Measurements from ENCODE around the gene LRP5. TPM values are rescaled to one million over a fixed set of nuclear protein-coding genes. Genes with fewer than 3 reads are reported as not detected.
A peak's percentile ranks its signal among the peaks of the same experiment; 100 is the strongest.
"Not testable (repeated sequence)": the region's sequence is repeated elsewhere in the genome, so short reads cannot be mapped to it uniquely, and the experiment has no call there.

LRP5 gene
- polyA plus RNA-seq, 6 donors from 2014 or later: 0.04 to 0.88 (median 0.56) TPM; not detected in 1

DNA sequence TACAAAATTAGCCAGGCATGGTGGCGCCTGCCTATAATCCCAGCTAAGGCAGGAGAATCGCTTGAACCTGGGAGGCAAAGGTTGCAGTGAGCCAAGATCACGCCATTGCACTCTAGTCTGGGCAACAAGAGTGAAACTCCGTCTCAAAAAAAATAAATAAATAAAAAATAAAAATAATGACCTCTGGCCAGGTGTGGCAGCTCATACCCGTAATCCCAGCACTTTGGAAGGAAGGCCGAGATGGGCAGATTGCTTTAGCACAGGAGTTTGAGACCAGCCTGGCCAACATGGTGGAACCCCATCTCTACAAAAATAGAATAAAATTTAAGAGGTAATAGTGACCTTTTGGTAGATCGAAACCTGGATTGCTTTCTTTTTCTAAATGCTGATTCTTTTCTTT is 88.2 kb downstream of the LRP5 start:
- not testable (repeated sequence) for DNase-seq; H3K27me3 Mint-ChIP-seq; H3K36me3 Mint-ChIP-seq; H3K4me3 Mint-ChIP-seq; ATAC-seq (ENCODE audit: low read depth in 2 of 2); H3K4me1 Mint-ChIP-seq; H3K9me3 Mint-ChIP-seq
- H3K27ac Mint-ChIP-seq: peak overlapping the region in 1 of 6 donors; percentile 74

DNA sequence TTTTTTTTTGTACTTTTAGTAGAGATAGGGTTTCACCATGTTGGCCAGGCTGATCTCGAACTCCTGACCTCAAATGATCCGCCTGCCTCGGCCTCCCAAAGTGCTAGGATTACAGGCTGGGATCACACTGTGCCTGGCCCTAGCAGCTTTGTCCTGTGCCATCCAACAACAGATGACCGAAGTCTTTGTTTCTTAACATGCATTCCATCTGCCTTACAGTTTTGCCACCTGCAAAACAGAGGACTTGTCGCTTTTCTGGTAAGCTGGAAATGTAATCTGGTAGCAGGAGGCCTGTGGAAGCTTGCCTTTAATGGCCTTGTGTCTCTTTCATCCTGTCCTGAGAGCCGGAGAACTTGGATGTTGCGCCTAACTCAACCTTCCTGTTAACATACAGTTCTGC is 89.5 kb downstream of the LRP5 start:
- Mint-ChIP-seq H3K27me3 (no peaks in the 10 kb centered on the region), H3K27ac (peak overlapping the region in 1 of 6 donors; percentile 34), H3K36me3 (no peaks in the 10 kb centered on the region), H3K4me1 (peaks cover 0 to 4% (median 3%) of the 10 kb centered on the region in 3 donors), H3K9me3 (no peaks in the 10 kb centered on the region), H3K4me3 (no peak overlapping the region)
- DNase-seq (no peak), ATAC-seq (ENCODE audit: low read depth in 2 of 2) (no peak)

DNA sequence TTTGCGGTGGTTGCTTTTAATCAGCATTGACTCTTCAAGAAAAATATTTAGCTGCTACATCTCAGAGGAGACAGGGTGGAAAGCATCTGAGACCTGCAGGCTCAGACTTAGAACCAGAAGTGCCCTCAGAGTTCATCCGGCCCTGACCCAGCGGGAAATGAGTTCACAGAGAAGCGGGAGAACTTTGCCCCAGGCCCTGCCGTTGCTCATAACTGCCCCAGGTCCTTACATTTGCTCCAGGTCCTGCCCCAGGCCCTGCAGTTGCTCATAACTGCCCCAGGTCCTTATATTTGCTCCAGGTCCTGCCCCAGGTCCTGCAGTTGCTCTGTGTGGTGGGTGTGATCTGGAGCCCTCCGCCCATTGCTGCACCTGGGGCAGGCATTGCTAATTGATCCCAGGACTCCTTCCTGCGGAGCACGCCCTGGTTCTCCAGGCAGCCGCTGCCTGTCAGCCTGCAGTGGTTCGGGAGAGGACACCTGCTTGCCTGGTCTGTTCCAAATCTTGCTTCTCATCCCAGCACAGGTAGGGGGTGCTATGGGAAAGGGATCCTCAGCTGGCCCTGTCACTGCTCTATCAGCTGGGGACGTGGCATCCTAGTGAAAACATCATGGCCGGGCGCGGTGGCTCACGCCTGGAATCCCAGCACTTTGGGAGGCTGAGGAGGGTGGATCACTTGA is 90.1 kb downstream of the LRP5 start:
- ATAC-seq (ENCODE audit: low read depth in 2 of 2): no peak
- H3K9me3 Mint-ChIP-seq: no peaks in the 10 kb centered on the region

DNA sequence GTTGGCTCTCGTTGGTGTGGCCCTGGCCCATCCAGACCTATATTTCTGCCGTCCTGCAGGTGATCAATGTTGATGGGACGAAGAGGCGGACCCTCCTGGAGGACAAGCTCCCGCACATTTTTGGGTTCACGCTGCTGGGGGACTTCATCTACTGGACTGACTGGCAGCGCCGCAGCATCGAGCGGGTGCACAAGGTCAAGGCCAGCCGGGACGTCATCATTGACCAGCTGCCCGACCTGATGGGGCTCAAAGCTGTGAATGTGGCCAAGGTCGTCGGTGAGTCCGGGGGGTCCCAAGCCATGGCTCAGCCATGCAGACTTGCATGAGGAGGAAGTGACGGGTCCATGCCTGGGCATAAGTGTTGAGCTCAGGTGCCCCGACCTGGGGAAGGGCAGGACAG is 91.0 kb downstream of the LRP5 start:
- Mint-ChIP-seq H3K36me3 (no peaks in the 10 kb centered on the region), H3K27me3 (no peaks in the 10 kb centered on the region), H3K4me3 (no peak overlapping the region), H3K27ac (peak overlapping the region in 1 of 6 donors; percentile 38), H3K9me3 (no peaks in the 10 kb centered on the region), H3K4me1 (peaks cover 0 to 2% (median 0%) of the 10 kb centered on the region in 3 donors)
- ATAC-seq (ENCODE audit: low read depth in 2 of 2) (no peak), DNase-seq (no peak)

More for the DNA sequence above, 90.1 kb downstream of the LRP5 start:
- no peaks in the 10 kb centered on the region for H3K36me3 Mint-ChIP-seq
- H3K27ac Mint-ChIP-seq: peak overlapping the region in 1 of 6 donors; percentile 44
- H3K4me3 Mint-ChIP-seq: no peak overlapping the region
- H3K27me3 Mint-ChIP-seq: no peaks in the 10 kb centered on the region
- DNase-seq: no peak
- H3K4me1 Mint-ChIP-seq: peaks cover 0 to 4% (median 3%) of the 10 kb centered on the region in 3 donors

DNA sequence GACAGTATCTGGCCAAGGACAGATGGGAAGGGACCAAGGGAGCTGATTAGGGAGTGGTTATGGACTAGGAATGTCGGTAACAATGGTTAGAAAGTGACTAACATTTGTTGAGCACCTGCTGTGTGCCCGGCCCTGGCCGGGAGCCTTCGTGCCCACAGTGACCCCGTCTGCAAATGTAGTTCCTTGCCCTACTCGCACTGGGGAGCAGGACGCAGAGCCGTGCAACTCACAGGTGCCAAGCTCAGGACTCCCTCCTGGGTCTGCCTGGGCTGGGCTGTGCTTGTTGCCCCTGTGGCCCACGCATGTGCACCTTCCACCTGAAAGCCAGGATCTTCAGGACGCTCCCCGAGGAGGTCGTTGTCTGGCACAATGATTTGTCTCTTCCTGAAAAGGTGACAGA is 91.4 kb downstream of the LRP5 start:
- H3K4me3 Mint-ChIP-seq: no peak overlapping the region
- DNase-seq: no peak
- H3K9me3 Mint-ChIP-seq: no peaks in the 10 kb centered on the region
- H3K27me3 Mint-ChIP-seq: no peaks in the 10 kb centered on the region
- peaks cover 0 to 2% (median 0%) of the 10 kb centered on the region in 3 donors for H3K4me1 Mint-ChIP-seq
- no peak for ATAC-seq (ENCODE audit: low read depth in 2 of 2)
- no peaks in the 10 kb centered on the region for H3K36me3 Mint-ChIP-seq
- H3K27ac Mint-ChIP-seq: no peak overlapping the region

DNA sequence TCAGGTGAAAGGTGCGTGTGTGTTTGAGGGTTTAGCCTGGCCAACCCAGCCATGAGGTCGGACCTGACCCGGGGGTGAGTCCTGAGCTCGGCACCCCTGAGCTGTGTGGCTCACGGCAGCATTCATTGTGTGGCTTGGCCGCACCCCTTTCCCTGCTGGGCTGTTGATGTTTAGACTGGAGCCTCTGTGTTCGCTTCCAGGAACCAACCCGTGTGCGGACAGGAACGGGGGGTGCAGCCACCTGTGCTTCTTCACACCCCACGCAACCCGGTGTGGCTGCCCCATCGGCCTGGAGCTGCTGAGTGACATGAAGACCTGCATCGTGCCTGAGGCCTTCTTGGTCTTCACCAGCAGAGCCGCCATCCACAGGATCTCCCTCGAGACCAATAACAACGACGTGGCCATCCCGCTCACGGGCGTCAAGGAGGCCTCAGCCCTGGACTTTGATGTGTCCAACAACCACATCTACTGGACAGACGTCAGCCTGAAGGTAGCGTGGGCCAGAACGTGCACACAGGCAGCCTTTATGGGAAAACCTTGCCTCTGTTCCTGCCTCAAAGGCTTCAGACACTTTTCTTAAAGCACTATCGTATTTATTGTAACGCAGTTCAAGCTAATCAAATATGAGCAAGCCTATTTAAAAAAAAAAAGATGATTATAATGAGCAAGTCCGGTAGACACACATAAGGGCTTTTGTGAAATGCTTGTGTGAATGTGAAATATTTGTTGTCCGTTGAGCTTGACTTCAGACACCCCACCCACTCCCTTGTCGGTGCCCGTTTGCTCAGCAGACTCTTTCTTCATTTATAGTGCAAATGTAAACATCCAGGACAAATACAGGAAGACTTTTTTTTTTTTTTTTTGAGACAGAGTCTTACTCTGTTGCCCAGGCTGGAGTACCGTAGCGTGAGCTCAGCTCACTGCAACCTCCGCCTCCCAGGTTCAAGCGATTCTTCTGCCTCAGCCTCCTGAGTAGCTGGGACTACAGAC is 94.2 kb downstream of the LRP5 start:
- DNase-seq: no peak
- ATAC-seq (ENCODE audit: low read depth in 2 of 2): no peak
- no peaks in the 10 kb centered on the region for H3K36me3 Mint-ChIP-seq
- H3K27me3 Mint-ChIP-seq: no peaks in the 10 kb centered on the region
- H3K4me3 Mint-ChIP-seq: no peak overlapping the region
- H3K4me1 Mint-ChIP-seq: no peaks in the 10 kb centered on the region
- no peak overlapping the region for H3K27ac Mint-ChIP-seq
- no peaks in the 10 kb centered on the region for H3K9me3 Mint-ChIP-seq

DNA sequence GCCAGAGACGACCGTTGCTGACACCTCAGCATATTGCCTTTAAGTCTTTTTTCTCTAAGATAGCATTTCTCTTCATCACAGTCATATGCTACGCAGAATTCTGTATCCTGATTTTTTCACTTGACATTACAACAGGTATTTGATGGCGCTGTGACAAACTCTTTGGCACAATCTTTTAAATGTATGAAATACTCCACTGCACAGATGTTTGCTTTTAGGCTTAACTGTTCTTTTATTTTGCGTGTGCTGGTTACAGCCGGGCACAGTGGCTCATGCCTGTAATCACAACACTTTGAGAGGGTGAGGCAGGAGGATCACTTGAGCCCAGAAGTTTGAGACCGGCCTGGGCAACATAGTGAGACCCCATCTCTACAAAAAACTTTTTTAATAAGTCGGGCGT is 96.1 kb downstream of the LRP5 start:
- ATAC-seq (ENCODE audit: low read depth in 2 of 2): no peak
- no peaks in the 10 kb centered on the region for H3K4me1 Mint-ChIP-seq
- H3K4me3 Mint-ChIP-seq: no peak overlapping the region
- DNase-seq: no peak
- H3K9me3 Mint-ChIP-seq: no peaks in the 10 kb centered on the region
- H3K27ac Mint-ChIP-seq: peak overlapping the region in 1 of 6 donors; percentile 13
- no peaks in the 10 kb centered on the region for H3K27me3 Mint-ChIP-seq
- H3K36me3 Mint-ChIP-seq: no peaks in the 10 kb centered on the region

DNA sequence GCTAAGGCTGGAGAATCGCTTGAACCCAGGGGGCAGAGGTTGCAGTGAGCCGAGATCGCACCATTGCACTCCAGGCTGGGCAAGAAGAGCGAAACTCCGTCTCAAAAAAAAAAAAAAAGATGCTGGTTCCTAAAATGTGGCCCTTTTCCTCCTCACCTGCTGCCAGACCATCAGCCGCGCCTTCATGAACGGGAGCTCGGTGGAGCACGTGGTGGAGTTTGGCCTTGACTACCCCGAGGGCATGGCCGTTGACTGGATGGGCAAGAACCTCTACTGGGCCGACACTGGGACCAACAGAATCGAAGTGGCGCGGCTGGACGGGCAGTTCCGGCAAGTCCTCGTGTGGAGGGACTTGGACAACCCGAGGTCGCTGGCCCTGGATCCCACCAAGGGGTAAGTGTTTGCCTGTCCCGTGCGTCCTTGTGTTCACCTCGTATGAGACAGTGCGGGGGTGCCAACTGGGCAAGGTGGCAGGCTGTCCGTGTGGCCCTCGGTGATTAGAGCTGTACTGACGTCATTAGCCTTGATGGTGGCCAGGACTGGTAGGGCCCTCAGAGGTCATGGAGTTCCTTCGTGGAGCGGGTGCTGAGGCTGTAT is 97.5 kb downstream of the LRP5 start:
- Mint-ChIP-seq H3K9me3 (no peaks in the 10 kb centered on the region), H3K4me1 (no peaks in the 10 kb centered on the region), H3K27ac (no peak overlapping the region), H3K27me3 (no peaks in the 10 kb centered on the region), H3K36me3 (no peaks in the 10 kb centered on the region), H3K4me3 (no peak overlapping the region)
- no peak for DNase-seq
- no peak for ATAC-seq (ENCODE audit: low read depth in 2 of 2)

DNA sequence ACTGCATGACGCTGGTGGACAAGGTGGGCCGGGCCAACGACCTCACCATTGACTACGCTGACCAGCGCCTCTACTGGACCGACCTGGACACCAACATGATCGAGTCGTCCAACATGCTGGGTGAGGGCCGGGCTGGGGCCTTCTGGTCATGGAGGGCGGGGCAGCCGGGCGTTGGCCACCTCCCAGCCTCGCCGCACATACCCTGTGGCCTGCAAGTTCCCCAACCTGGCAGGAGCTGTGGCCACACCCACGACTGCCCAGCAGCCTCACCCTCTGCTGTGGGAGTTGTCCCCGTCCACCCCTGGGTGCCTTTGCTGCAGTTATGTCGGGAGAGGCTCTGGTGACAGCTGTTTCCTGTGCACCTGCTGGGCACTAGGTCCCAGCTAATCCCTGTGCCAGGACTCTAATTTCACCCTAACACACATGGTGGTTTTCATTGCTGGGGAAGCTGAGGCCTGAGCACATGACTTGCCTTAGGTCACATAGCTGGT is 99.2 kb downstream of the LRP5 start:
- ATAC-seq (ENCODE audit: low read depth in 2 of 2): no peak
- Mint-ChIP-seq H3K36me3 (no peaks in the 10 kb centered on the region), H3K4me3 (peak overlapping the region in 1 of 8 donors; percentile 52), H3K4me1 (no peaks in the 10 kb centered on the region), H3K27me3 (no peaks in the 10 kb centered on the region), H3K27ac (no peak overlapping the region), H3K9me3 (no peaks in the 10 kb centered on the region)
- DNase-seq: no peak

DNA sequence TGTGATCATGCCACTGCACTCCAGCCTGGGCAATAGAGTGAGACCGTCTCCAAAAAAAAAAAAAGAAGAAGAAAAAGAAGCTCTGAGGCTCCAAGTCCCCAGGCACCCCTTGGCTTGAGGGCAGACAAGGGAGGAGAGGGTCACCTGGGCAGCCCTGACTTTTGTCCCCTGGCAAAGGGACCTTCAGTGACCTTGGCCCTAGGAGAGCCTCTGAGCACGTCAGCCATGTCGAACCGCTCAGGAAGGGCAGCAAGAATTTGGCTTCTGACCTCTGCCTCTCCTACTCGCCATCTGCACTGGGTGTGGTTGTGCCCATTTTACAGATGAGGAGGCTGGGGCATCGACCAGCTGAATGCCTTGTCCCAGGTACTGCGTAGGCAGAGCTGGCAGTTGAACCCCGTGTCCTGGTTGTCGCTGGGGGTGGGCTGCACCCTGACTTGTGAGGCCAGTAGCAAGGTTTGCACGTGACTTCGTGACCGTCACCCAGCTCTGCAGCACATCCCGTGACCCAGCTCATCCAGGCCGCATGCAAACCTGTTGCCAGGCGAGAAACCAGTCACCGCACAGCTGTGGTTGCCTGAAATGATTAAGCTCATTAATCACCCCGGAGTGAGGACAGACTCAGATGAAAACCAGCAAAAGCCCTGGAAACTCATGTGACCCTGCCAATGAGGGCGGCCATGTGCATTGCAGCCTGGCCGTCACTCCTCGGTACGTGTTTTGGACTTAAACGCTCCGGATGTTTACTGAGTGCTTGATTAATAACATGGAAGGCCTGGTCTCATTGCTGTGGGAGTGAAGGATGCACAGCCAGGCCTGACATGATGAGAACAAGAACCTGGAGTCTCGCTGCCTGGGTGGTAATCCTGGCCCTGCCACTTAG is 100.4 kb downstream of the LRP5 start:
- H3K36me3 Mint-ChIP-seq: no peaks in the 10 kb centered on the region
- ATAC-seq (ENCODE audit: low read depth in 2 of 2): peak in 1 of 2 donors; percentile 37
- no peaks in the 10 kb centered on the region for H3K27me3 Mint-ChIP-seq
- no peaks in the 10 kb centered on the region for H3K9me3 Mint-ChIP-seq
- H3K4me1 Mint-ChIP-seq: no peaks in the 10 kb centered on the region
- no peak for DNase-seq
- no peak overlapping the region for H3K4me3 Mint-ChIP-seq
- no peak overlapping the region for H3K27ac Mint-ChIP-seq

DNA sequence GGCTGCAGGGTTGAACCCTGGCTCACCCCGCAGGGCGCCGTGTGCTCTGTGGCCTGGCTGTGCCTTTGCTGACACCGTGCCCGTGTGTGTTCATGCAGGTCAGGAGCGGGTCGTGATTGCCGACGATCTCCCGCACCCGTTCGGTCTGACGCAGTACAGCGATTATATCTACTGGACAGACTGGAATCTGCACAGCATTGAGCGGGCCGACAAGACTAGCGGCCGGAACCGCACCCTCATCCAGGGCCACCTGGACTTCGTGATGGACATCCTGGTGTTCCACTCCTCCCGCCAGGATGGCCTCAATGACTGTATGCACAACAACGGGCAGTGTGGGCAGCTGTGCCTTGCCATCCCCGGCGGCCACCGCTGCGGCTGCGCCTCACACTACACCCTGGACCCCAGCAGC is 101.2 kb downstream of the LRP5 start:
- H3K36me3 Mint-ChIP-seq: no peaks in the 10 kb centered on the region
- H3K4me3 Mint-ChIP-seq: no peak overlapping the region
- H3K9me3 Mint-ChIP-seq: no peaks in the 10 kb centered on the region
- DNase-seq (no peak), ATAC-seq (ENCODE audit: low read depth in 2 of 2) (no peak)
- no peaks in the 10 kb centered on the region for H3K27me3 Mint-ChIP-seq
- H3K4me1 Mint-ChIP-seq: no peaks in the 10 kb centered on the region
- H3K27ac Mint-ChIP-seq: no peak overlapping the region

DNA sequence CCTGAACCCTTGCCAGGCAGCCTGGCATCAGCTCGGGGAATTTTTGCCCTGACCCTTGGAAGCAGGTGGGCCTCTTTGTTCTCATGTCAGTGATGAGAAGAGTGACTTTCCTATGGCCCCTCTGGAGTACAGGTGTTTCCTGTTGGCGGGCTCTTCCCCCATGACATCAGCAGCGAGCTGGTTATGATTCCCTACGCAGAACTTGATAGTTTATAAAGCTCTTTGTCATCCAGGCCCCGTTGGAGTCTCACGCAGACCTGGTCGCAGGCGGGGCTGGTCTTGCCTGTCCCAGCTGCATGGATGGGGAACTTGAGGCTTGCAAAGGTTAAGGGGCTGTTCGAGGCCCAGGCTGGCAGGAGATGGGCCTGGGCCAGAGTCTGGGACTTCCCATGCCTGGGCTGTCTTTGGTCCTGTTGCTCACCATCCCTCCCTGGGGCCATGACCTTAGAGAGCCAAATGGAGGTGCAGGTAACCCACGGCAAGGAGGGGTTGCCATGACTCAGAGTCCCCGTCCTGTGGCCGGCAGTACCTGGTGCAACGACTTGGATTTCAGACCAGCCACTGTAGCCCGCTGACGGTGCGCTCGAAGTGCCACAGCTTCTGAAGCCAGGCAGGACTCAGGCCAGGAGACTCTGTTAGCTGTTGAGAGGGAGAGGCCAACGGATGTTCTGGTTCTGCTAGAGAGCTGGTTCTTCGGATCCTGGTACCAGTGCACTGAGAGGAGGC is 102.3 kb downstream of the LRP5 start:
- peak in 1 of 2 donors; percentile 14 for ATAC-seq (ENCODE audit: low read depth in 2 of 2)
- Mint-ChIP-seq H3K27me3 (no peaks in the 10 kb centered on the region), H3K9me3 (no peaks in the 10 kb centered on the region), H3K4me3 (peak overlapping the region in 1 of 8 donors; percentile 29), H3K36me3 (no peaks in the 10 kb centered on the region), H3K4me1 (no peaks in the 10 kb centered on the region), H3K27ac (no peak overlapping the region)
- no peak for DNase-seq
